ENCODE results near the gene EN2. TPM values are rescaled to one million over a fixed set of nuclear protein-coding genes. Genes with fewer than 3 reads are reported as not detected.

The EN2 gene
- total RNA-seq, 2 donors from 2014 or later, result not detected

DNA sequence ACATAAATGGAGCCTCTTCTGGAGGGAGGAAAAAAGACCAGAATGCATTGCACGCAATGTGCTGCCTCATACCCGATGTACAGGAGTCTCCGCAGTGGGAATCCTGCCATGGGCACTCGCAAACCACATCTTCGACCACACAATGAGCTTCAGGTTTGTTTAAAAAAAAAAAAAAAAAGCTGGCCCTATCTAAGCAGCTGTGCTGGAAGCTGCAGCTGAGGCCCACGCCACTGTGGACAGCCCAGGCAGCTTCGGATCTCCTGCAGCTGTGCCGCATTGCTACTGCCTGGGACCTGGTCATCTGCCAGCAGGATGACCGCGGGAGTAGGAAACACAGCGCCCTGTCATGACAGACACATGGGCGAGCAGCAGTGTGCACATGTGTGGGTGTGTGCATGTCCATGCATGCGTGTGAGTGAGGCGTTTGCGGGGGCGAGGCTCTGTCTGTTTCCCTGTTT, 26.0 kb downstream of the EN2 start:
- H3K27ac Mint-ChIP-seq, result no peak overlapping the region
- no peak for DNase-seq
- peaks cover 6 to 8% of the 10 kb centered on the region in 2 donors for H3K36me3 Mint-ChIP-seq (ENCODE audit: insufficient read depth in 2 of 2)
- peaks cover 48% of the 10 kb centered on the region for H3K27me3 Mint-ChIP-seq (ENCODE audit: low read depth)
- no peak overlapping the region for H3K4me3 Mint-ChIP-seq
- H3K9me3 Mint-ChIP-seq, result peaks cover 6 to 7% of the 10 kb centered on the region in 2 donors
- peaks cover 6% of the 10 kb centered on the region for H3K4me1 Mint-ChIP-seq (ENCODE audit: low read depth)
- ATAC-seq (replicated peaks in 1 of 2), result no peak

GRCh38 chr7:155484483-155485399, 26.8 kb downstream of the EN2 start:
- no peak overlapping the region for H3K4me3 Mint-ChIP-seq
- peaks cover 6 to 8% of the 10 kb centered on the region in 2 donors for H3K36me3 Mint-ChIP-seq (ENCODE audit: insufficient read depth in 2 of 2)
- H3K27ac Mint-ChIP-seq, result no peak overlapping the region
- peaks cover 52% of the 10 kb centered on the region for H3K27me3 Mint-ChIP-seq (ENCODE audit: low read depth)
- ATAC-seq (replicated peaks in 1 of 2), result no peak
- no peak for DNase-seq
- H3K9me3 Mint-ChIP-seq, result peaks cover 6 to 7% of the 10 kb centered on the region in 2 donors
- H3K4me1 Mint-ChIP-seq (ENCODE audit: low read depth), result peaks cover 6% of the 10 kb centered on the region

DNA sequence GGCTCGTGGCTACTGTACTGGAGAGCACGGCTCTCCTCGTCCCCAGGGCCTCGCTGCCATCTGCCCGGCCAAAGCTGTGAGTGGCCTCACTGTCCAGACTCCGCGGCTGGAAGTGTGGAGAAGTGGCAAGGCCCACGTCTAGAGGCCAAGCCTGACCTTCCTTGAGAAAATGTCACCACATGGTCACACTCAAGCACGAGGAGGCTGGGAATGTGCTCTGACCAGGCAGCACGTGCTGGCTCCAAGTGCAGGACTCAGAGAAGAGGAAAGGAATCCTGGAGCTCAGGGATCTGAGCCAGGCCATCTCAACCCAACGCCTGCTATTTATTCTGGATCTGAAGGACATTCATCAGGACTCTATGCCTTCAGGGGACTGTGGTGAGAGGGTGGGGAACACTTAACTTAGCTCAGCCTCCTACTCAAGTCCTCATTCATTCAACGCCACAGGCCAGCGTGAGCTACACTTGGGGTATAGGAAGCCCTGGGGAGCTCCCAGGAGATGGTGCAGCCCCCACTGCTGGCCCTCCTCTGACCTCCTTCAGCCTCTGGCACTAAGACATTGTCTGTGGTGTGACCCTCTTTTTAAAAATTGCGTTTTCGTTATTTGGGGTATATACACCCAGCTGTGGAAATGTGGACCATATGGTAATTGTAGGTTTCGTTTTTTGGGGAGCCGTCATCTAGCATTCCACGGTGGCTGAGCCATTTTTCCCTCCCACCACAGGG, 29.0 kb downstream of the EN2 start:
- H3K27me3 Mint-ChIP-seq (ENCODE audit: low read depth), result peaks cover 53% of the 10 kb centered on the region
- H3K27ac Mint-ChIP-seq, result no peak overlapping the region
- DNase-seq, result no peak
- peaks cover 23% of the 10 kb centered on the region for H3K4me1 Mint-ChIP-seq (ENCODE audit: low read depth)
- H3K36me3 Mint-ChIP-seq (ENCODE audit: insufficient read depth in 2 of 2), result peaks cover 5 to 8% of the 10 kb centered on the region in 2 donors
- ATAC-seq (replicated peaks in 1 of 2), result no peak
- H3K4me3 Mint-ChIP-seq, result no peak overlapping the region
- H3K9me3 Mint-ChIP-seq, result peaks cover 5% of the 10 kb centered on the region in 2 donors

GRCh38 chr7:155487509-155488482, 29.9 kb downstream of the EN2 start:
- ATAC-seq (replicated peaks in 1 of 2), result no peak
- no peak overlapping the region for H3K27ac Mint-ChIP-seq
- no peaks in the 10 kb centered on the region for H3K9me3 Mint-ChIP-seq
- H3K4me3 Mint-ChIP-seq, result no peak overlapping the region
- peaks cover 53% of the 10 kb centered on the region for H3K27me3 Mint-ChIP-seq (ENCODE audit: low read depth)
- peaks cover 24% of the 10 kb centered on the region for H3K4me1 Mint-ChIP-seq (ENCODE audit: low read depth)
- no peak for DNase-seq
- H3K36me3 Mint-ChIP-seq (ENCODE audit: insufficient read depth in 2 of 2), result peaks cover 2 to 4% of the 10 kb centered on the region in 2 donors

- peaks cover 50% of the 10 kb centered on the region for H3K27me3 Mint-ChIP-seq (ENCODE audit: low read depth)
- no peaks in the 10 kb centered on the region for H3K9me3 Mint-ChIP-seq
- peaks cover 18% of the 10 kb centered on the region for H3K4me1 Mint-ChIP-seq (ENCODE audit: low read depth)
- H3K36me3 Mint-ChIP-seq (ENCODE audit: insufficient read depth in 2 of 2), result peaks cover 2% of the 10 kb centered on the region in 2 donors
- DNase-seq, result no peak
- no peak overlapping the region for H3K4me3 Mint-ChIP-seq
- no peak overlapping the region for H3K27ac Mint-ChIP-seq
- no peak for ATAC-seq (replicated peaks in 1 of 2)
Measured at GRCh38 chr7:155488483-155489127, 30.7 kb downstream of the EN2 start.

- H3K36me3 Mint-ChIP-seq (ENCODE audit: insufficient read depth in 2 of 2), result peaks cover 2% of the 10 kb centered on the region in 2 donors
- no peak overlapping the region for H3K4me3 Mint-ChIP-seq
- no peak overlapping the region for H3K27ac Mint-ChIP-seq
- ATAC-seq (replicated peaks in 1 of 2), result no peak
- no peak for DNase-seq
- H3K4me1 Mint-ChIP-seq (ENCODE audit: low read depth), result peaks cover 18% of the 10 kb centered on the region
- peaks cover 43% of the 10 kb centered on the region for H3K27me3 Mint-ChIP-seq (ENCODE audit: low read depth)
- no peaks in the 10 kb centered on the region for H3K9me3 Mint-ChIP-seq
Measured at GRCh38 chr7:155489158-155489840, 31.4 kb downstream of the EN2 start.

GRCh38 chr7:155489862-155490696, 32.1 kb downstream of the EN2 start:
- Mint-ChIP-seq H3K4me1 (ENCODE audit: low read depth) (peaks cover 18% of the 10 kb centered on the region), H3K36me3 (ENCODE audit: insufficient read depth in 2 of 2) (peaks cover 2% of the 10 kb centered on the region in 2 donors), H3K9me3 (no peaks in the 10 kb centered on the region), H3K4me3 (peak overlapping the region; percentile 79 to 85), H3K27ac (peak overlapping the region; percentile 40), H3K27me3 (ENCODE audit: low read depth) (peaks cover 43% of the 10 kb centered on the region)
- no peak for DNase-seq
- ATAC-seq (replicated peaks in 1 of 2), result peak; percentile 29 to 31

- Mint-ChIP-seq H3K4me1 (ENCODE audit: low read depth) (peaks cover 18% of the 10 kb centered on the region), H3K9me3 (no peaks in the 10 kb centered on the region), H3K36me3 (ENCODE audit: insufficient read depth in 2 of 2) (peaks cover 2% of the 10 kb centered on the region in 2 donors), H3K27me3 (ENCODE audit: low read depth) (peaks cover 43% of the 10 kb centered on the region), H3K4me3 (peak overlapping the region; percentile 79 to 85), H3K27ac (peak overlapping the region; percentile 40)
- peak; percentile 56 to 58 for DNase-seq
- ATAC-seq (replicated peaks in 1 of 2), result peak; percentile 82 to 91
Measured at GRCh38 chr7:155490697-155491628, 33.0 kb downstream of the EN2 start.

DNA sequence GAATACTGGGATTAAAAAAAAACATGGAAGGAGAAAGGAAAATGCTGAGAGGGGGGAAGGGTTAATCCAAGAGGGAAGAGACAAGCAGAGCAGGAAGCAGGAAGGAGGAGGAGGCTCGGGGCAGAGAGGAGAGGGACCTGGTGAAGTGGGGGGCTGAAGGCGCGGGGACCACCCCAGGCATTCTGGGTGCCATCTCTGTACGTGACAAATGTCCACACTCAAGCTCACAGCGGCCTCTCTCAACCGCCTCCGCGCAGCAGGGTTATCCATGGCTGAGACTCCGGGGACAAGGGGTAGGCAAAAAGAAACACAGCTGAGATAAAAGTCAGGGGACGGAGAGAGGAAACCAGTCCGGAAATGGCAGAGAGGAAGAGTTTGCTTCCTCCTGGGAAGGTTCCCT, 33.9 kb downstream of the EN2 start:
- DNase-seq, result no peak
- H3K4me3 Mint-ChIP-seq, result peak overlapping the region in 1 of 2 donors; percentile 62
- H3K4me1 Mint-ChIP-seq (ENCODE audit: low read depth), result peaks cover 18% of the 10 kb centered on the region
- H3K36me3 Mint-ChIP-seq (ENCODE audit: insufficient read depth in 2 of 2), result peaks cover 2% of the 10 kb centered on the region in 2 donors
- H3K27ac Mint-ChIP-seq, result no peak overlapping the region
- no peaks in the 10 kb centered on the region for H3K9me3 Mint-ChIP-seq
- no peak for ATAC-seq (replicated peaks in 1 of 2)
- H3K27me3 Mint-ChIP-seq (ENCODE audit: low read depth), result peaks cover 39% of the 10 kb centered on the region

DNA sequence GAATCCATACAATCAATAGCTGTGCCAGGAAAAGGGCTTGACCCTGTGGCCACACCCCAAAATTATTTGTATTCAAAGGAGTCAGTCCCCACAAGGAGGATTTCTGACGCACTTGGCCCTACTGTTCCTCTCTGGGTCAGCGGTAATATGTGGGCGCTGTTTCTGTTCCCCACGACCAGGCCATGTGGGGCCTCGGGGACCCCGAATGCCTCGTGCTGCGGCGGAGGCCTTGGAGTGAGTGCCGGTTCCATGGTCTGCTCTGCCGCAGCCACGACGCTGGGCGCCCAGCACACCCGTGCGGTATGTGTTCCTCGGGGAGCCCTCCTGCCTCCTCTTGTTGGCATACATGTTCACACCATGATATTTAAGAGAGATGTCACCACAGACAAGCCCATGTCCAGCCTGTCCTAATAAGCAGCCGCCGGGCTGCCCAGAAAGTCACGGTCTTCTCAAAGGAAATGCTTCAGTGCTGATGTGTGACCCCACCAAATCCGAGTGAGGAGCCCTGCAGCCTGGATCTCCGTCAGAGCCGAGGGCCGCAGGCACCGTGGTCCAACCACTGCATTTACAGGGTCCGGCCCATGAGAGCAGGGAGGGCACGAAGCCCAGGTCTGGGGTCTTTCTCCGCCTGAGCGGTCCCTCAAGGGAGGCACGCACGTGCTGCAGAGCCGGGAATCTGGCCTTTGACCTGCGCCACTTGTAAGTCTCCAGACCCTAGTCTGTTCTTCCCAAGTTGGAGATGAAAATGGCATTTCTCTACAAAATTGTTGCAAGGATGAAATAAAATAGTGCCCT, 36.0 kb downstream of the EN2 start:
- H3K4me1 Mint-ChIP-seq (ENCODE audit: low read depth), result peaks cover 18% of the 10 kb centered on the region
- no peak overlapping the region for H3K27ac Mint-ChIP-seq
- H3K9me3 Mint-ChIP-seq, result no peaks in the 10 kb centered on the region
- H3K36me3 Mint-ChIP-seq (ENCODE audit: insufficient read depth in 2 of 2), result peaks cover 2% of the 10 kb centered on the region in 2 donors
- no peak overlapping the region for H3K4me3 Mint-ChIP-seq
- peaks cover 47% of the 10 kb centered on the region for H3K27me3 Mint-ChIP-seq (ENCODE audit: low read depth)
- ATAC-seq (replicated peaks in 1 of 2), result no peak
- no peak for DNase-seq

Data from activated T-cell treated with anti-CD3 and anti-CD28 coated beads, Interleukin-2, amount 50 U/mL, for 72 hours (primary cell).